GM19397 (cell line): ENCODE measurements around the gene WDR41.
A peak's percentile ranks its signal among the peaks of the same experiment; 100 is the strongest.
"Not testable (repeated sequence)": the region's sequence is repeated elsewhere in the genome, so short reads cannot be mapped to it uniquely, and the experiment has no call there.

Experiments used
- ATAC-seq: cut with Tn5 transposase; IDR thresholded peaks from one replicate; pipeline ENCODE4 v1.9.1; 2021; ENCODE audit warnings: mild to moderate bottlenecking, moderate library complexity; ENCODE audit not compliant: unreplicated experiment

Gene WDR41

GRCh38 chr5:77491783-77492652, at the start of gene WDR41:
WDR41 (minus strand) TSS chr5:77492316; CDS start chr5:77492220, 96 bp downstream.
- ATAC-seq = peak; percentile 92

GRCh38 chr5:77531297-77531696, 39.2 kb upstream of the WDR41 start:
- ATAC-seq = no peak

- ATAC-seq = no peak
Observed at GRCh38 chr5:77518304-77518703, 26.2 kb upstream of the WDR41 start.

- ATAC-seq = no peak
Observed at GRCh38 chr5:77514457-77514856, 22.3 kb upstream of the WDR41 start.

GRCh38 chr5:77513321-77513720, 21.2 kb upstream of the WDR41 start:
- ATAC-seq = no peak

- not testable (repeated sequence) for ATAC-seq
Observed at GRCh38 chr5:77501132-77501531, 9.0 kb upstream of the WDR41 start.

GRCh38 chr5:77499973-77500372, 7.9 kb upstream of the WDR41 start:
- ATAC-seq = no peak

- no peak for ATAC-seq
Observed at GRCh38 chr5:77499441-77499840, 7.3 kb upstream of the WDR41 start.

- ATAC-seq = no peak
Observed at GRCh38 chr5:77498952-77499351, 6.8 kb upstream of the WDR41 start.

- ATAC-seq = no peak
Observed at GRCh38 chr5:77494935-77495334, 2.8 kb upstream of the WDR41 start.

GRCh38 chr5:77492653-77493000, 511 bp upstream of the WDR41 start:
- peak; percentile 4 for ATAC-seq

- ATAC-seq = not testable (repeated sequence)
Observed at GRCh38 chr5:77490741-77491344, 1.3 kb downstream of the WDR41 start.

GRCh38 chr5:77486344-77486962, 5.7 kb downstream of the WDR41 start:
- ATAC-seq = no peak

GRCh38 chr5:77483682-77484081, 8.4 kb downstream of the WDR41 start:
- ATAC-seq = no peak

GRCh38 chr5:77475041-77475440, 17.1 kb downstream of the WDR41 start:
- ATAC-seq = not testable (repeated sequence)

- ATAC-seq = not testable (repeated sequence)
Observed at GRCh38 chr5:77468875-77469274, 23.2 kb downstream of the WDR41 start.

GRCh38 chr5:77463905-77464304, 28.2 kb downstream of the WDR41 start:
- no peak for ATAC-seq

- no peak for ATAC-seq
Observed at GRCh38 chr5:77461287-77461686, 30.8 kb downstream of the WDR41 start.

GRCh38 chr5:77454123-77454522, 38.0 kb downstream of the WDR41 start:
- no peak for ATAC-seq

GRCh38 chr5:77452351-77452750, 39.8 kb downstream of the WDR41 start:
- no peak for ATAC-seq

- ATAC-seq = no peak
Observed at GRCh38 chr5:77449981-77450380, 42.1 kb downstream of the WDR41 start.

- no peak for ATAC-seq
Observed at GRCh38 chr5:77449277-77449676, 42.8 kb downstream of the WDR41 start.
